ENCODE results near the gene SPATA31C1. TPM values are rescaled to one million over a fixed set of nuclear protein-coding genes. Genes with fewer than 3 reads are reported as not detected.
"Not testable (repeated sequence)": the region's sequence is repeated elsewhere in the genome, so short reads cannot be mapped to it uniquely, and the experiment has no call there.

Gene SPATA31C1
- total RNA-seq, 1 donor from 2014 or later: not detected

DNA sequence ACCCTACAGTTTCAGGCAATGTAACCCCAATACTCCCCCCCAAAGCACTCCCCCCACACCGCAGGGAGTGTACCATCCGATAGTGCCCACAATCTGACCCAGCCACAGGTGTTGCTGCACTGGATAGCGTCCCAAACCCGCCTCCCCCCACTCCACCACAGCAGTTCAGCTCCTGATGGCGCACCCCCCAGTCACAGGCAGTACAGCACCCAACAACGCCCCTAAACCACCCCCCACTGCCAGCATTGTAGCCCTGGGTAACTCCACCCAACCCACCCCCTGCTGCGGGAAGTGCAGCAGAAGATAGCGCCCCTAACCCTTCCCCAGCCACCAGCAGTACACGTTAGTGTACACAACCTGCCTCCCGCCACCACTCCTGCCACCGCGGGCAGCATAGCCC lies 20.6 kb downstream of the SPATA31C1 start:
- not testable (repeated sequence) for DNase-seq

DNA sequence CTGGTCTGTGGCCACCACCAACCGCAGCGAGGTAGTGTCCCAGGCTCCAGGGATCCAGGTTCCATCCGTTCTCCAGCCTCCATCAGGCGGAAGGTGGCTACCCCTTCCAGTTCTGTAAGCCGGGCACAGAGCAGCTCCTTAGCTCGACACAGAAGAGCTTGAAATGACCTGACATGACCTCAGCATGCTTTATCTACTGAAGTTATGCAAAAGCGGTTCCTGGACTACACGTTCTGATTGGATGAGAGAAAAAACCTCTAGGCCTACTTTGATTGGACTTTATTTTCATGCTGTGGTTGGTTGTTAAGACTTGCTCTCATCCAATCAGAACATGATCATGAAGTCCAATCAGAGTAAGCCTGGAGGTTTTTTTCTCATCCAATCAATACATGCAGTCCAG lies 21.3 kb downstream of the SPATA31C1 start:
- DNase-seq: not testable (repeated sequence)

DNA sequence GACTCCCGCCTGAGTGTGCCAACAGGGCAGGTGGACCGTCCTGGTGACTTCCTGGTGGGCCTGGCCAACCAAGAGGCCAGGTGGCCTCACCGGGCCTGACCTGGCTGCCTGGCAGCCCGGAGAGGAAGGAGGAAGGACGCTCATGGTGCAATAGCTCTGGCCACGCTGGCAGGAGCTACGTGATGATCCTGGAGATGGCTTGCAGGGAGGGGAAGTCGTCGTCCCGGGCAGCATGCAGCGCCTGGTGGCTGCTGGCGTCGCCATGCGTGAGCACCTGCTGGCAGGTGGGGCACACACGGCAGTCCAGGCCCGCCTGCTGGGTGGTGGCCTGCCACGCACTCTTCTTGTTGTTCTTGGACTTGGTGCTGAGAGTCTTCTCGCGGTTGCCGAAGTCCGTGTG lies 26.3 kb downstream of the SPATA31C1 start:
- DNase-seq: no peak

DNA sequence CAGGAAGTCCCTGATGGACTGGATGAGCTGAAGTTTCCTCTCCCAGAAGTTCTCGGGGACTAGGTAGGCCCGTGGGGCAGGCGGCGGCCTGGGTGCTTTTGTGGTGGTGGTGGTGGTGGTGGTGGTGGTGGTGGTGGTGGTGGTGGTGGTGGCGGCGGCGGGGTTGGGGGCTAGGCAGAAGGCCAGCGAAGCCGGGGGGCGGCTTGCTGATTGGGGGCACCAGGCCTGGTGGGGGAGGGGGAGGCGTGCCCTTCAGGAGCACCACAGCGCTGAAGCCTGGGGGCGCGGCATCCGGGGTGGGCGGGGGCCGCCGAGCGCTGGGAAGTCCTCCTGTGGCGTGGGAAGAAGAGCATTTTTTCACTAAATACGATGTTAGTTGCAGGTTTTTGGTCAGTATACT lies 26.9 kb downstream of the SPATA31C1 start:
- DNase-seq: no peak

DNA sequence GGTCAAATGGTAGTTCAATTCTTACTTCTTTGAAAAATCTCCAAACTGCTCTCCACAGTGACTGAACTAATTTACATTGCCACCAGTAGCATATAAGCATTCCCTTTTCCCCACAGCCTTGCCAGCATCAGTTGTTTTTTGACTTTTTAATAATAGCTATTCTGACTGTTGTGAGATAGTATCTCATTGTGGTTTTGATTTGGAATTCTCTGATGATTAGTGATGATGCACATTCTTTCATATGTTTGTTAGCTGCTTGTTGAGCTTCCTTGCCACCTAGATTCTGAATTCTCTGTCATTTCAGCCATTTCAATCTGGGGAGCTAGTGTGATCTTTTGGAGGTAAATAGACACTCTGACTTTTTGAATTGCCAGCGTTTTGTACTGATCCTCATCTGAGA lies 32.5 kb downstream of the SPATA31C1 start:
- DNase-seq: no peak

DNA sequence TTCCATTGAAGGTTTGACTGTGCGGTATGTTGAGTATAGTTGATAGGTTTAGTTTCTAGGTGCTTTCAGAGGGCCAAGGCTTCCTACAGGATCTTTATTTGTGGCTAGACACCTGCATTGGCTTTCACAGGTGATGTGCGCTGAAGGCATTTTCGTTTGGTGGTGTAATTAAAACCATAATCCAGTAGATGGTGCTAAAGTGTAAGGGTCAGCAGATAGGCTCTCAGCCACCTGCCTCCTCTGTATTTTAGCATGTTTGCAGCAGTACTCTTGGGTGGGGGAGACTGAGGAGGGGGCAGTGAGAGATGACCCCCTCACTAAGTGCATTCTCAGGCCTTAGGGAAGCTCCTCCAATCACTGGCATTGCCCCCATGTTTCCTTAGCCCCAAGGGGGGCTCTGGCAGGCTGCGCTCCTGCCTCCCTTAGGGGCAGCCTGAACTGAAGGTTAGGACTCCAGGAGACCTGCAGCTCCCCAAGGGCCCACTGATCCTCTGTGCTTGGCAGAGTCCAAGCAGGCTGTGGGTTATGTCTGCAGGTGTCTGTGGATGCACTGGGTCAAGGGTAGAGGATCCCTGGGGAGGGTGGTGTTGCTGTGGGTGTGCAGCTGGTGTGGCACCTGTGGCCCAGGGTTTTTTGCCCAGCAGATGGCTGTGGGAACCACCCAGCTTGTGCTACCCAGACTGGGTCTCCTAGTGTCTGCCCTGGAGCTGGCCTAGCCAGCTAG lies 33.2 kb downstream of the SPATA31C1 start:
- DNase-seq: no peak

DNA sequence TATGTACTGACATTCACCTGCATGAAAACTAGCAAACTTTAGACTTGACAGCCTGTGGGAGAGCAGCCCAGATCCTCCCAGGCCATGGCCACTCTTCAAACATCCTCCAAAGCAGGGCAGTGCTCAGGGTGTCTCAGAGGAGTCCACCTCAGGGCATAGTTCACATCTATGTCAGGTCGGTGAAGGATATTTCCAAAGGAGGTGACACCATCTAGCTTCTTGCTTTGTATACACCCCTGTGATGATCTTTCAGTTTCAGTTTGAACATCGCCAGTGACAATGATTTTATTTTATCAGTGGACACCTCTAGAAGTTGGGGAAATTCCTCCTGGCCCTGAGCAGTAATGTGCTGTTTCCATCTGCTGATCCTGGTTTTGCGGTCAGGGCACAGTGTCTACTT lies 36.5 kb downstream of the SPATA31C1 start:
- DNase-seq: no peak

DNA sequence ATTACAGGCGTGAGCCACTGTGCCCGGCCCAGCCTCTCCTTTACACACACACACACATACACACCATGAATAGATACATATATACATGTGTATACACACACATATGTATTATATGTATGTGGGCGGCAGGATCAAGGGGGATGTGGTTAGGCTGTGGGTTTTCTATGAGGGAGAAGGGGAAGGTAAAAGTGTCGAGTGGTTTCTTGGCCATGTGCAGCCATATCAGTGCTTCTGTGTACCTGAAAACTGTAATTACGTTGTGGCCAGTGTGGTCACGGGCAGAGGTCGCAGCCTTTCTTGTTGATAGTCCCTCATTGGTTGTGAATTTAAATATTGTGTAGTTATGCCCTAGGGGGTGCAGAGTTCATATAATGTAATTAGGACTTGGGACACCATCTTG lies 40.1 kb downstream of the SPATA31C1 start:
- no peak for DNase-seq

DNA sequence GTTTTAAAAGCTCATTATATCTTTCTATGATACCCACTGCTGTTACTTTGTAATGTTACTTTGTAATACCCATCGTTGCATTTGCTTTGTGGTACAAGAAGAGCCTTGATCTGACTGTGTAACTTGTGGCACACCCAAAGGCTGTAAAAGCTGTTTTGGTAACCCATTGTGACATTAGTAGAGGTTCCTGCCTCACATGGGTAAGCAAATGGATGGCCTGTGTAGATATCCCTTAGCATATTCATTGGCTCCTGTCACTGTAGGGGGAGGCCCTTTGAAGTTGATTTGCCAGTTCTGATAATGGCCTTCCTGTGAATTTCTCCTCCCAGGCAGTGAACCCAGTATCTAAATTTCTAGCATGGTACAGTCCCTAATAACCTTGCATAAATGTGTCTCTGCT lies 40.8 kb downstream of the SPATA31C1 start:
- DNase-seq: no peak

DNA sequence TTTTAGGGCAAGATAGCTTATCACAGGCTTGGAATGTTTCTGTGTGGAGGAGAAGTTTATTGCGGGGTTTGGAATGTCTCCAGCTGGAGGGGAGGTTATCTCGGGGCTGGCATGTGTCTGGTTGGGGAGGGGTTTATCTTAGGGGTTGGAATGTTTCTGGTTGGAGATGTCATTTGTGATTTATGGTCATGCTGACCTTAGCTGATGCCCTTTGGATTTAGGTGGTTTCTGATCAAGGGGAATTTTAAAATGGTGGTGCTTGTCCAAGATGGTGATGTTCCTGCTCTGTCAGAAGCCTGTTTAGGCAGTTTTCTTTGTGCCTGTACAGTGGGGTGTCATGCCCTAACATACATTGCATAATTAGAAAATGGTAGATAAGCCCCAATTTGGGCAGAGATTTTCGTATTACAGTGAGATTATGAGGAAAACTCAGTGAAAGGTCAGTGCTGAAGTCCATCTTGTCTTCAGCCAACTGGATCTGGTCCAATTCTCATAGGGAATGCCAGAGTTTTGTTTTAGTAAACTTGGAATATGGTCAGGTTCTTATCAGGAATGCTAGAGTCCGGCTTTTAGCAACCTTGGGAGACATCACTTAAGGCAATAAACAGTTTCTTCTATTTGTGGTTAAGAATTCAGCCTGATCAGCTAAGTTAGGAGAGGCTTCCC lies 42.3 kb downstream of the SPATA31C1 start:
- no peak for DNase-seq

DNA sequence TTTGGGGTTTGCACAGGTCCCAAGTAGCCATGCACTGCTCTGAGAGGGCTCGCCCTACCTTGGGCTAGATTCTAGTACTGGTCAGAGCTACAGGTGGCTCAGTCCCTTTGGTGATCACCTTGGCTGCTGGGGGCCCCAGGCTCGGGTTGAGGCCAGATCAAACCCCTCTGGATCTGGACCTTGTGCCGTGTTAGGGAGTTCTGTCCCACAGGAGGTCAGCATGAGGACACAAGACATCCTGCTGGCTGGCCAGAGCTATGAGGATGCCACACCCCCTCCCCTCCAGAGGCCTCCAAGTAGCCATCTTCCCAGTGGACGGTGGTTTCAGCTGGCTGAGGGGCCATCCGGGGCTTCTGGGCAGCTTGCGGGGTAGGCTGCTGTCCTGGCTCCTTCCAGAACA lies 46.0 kb downstream of the SPATA31C1 start:
- no peak for DNase-seq

DNA sequence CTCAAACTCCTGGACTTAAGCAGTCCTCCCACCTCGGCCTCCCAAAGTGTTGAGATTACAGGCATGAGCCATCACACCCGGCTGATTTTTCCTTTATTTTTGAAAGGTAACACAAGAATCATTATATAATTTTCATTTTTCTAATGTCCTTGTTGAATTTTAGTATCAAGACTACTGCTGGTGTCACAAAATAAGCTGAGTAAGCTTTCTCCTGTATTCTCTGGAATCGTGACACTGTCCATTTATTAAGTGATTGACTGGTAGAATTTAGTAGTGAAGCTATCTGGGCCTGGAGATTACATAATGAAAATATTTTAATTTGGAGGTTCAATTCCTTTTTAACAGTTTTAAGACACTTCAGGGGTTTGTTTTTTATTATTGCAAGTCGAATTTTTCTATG lies 47.1 kb downstream of the SPATA31C1 start:
- no peak for DNase-seq

DNA sequence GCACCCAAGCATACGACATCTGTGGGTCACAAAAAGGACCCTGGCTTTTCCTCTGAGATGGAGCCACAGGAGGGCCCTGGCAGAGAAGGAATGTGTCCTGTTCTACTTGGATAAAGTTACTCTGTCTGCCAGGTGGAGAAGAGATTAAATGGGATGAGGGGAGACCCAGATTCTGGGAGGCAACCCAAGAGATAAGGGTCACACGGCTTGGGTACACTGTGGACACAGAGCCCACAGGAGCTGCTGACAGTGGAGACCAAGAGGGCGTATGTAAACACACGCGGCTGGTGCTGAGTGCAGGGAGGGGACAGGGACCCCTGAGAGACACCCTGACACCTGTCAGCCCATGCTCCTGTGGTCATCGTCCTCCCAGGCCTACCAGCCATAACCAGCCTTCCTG lies 50.4 kb downstream of the SPATA31C1 start:
- no peak for DNase-seq

DNA sequence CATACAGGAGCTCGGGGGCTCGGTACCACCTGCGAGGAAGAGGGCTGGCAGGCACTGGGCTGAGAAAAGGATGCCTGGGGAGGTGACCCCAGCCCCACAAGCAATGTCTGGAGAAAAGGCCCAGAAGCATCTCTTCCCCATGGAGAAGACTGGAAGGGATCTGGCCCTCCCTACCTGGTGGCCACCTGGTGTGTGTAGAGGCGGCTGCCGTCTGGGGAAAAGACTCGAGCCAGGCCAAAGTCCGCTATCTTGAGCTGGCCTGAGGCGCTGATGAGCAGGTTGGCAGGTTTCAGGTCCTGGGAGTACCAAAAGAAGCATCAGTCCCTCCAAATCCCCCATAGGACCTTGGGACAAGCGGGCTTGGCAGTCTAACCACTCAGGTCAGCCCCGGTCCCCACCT lies 52.8 kb downstream of the SPATA31C1 start:
- no peak for DNase-seq

DNA sequence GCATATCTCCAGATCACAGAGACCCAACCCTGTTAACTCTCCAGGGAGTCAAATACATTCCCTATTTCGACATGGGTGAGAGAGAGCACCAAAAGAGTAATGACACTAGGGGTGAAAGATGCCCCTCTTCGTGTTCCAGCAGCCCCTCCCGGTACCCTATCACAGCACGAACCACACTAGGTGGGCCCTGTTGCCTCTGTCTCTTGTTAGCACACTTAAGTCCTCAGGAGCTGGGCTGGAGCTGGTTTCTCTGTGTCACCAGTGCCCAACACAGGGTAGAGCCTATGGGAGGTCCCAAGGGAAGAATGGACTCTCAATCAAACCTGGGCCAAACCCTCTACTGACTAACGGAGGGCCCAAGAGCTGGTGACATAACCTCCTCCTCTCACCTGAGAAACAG lies 55.4 kb downstream of the SPATA31C1 start:
- no peak for DNase-seq

Other genes with a start within 250 kb of the SPATA31C1 start
- 43.5 TPM for gene CTSL, start 191.8 kb upstream of the SPATA31C1 start, total RNA-seq
- not detected for gene SPATA31E1, start 35.1 kb upstream of the SPATA31C1 start, total RNA-seq
- gene CDK20, start 56.6 kb downstream of the SPATA31C1 start, total RNA-seq: 4.2 TPM
- gene SPATA31C2, start 220.5 kb downstream of the SPATA31C1 start, total RNA-seq: not detected